ENCODE measurements around the gene OR2M7. TPM values are rescaled to one million over a fixed set of nuclear protein-coding genes. Genes with fewer than 3 reads are reported as not detected.
"Not testable (repeated sequence)": the region's sequence is repeated elsewhere in the genome, so short reads cannot be mapped to it uniquely, and the experiment has no call there.

The OR2M7 gene
- total RNA-seq, result not detected in 2 replicates

- DNase-seq (ENCODE audit: low read depth in 2 of 2), result no peak
Measured at GRCh38 chr1:248324468-248324867, at the start of gene OR2M7. Gene OR2M7 (minus strand): TSS chr1:248324568. CDS start chr1:248324568, 0 bp downstream.

DNA sequence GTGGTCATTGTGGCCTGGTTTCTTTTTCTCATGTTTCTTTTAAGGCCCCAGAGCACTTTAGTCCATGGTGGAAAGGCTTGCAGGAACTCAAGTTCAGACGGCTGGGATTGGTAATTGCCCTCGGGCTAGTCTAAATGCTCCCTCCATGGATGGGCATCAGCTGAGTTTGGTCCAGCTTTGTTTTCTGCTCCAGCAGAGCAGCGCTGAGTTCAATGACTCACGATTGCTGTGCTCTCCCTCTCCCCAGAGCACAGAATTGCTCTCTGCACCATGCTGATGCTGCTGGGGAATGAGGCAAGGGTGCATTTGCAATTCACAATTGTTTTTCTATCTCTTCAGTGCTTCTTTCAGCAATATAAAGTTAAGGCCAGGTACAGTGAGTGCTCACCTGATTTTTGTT lies 49.4 kb upstream of the OR2M7 start:
- no peak for DNase-seq (ENCODE audit: low read depth in 2 of 2)

DNA sequence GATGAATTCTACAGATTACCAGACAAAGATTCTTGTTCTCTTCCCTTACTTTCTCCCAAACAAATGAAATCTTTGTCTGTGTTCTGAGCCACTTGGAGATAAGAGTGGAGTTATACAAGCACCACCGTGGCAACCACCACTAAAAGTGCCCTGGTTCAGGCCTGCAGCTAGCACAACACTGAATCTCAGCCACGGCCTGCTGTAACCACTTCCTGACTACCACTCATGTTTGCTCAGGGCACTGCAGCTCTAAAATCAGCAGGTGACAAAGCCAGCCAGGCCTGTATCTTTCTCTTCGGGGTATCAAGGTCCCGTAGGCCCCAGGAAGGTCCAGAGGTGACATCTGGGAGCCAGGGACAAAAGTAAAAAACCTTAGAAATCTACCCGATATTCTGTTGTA lies 48.0 kb upstream of the OR2M7 start:
- no peak for DNase-seq (ENCODE audit: low read depth in 2 of 2)

DNA sequence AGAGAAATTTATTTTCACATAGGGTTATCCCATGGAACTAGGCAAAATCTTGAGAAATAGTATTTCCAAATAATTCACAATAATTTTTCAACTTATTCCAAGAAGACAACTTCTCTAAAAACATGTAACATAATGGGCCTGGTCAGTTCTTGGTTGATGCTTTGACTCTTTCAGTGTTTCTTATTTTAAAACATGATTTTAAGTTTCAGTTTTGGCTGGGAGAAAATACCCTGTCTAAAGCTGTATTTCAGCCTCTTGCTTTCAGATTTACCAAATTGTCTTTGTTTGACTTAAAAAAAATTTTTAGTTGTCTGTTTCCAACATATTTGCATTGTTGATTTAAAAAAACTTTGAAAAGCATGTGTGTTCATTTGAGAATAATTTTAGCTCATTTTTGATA lies 42.2 kb upstream of the OR2M7 start:
- DNase-seq (ENCODE audit: low read depth in 2 of 2), result no peak

DNA sequence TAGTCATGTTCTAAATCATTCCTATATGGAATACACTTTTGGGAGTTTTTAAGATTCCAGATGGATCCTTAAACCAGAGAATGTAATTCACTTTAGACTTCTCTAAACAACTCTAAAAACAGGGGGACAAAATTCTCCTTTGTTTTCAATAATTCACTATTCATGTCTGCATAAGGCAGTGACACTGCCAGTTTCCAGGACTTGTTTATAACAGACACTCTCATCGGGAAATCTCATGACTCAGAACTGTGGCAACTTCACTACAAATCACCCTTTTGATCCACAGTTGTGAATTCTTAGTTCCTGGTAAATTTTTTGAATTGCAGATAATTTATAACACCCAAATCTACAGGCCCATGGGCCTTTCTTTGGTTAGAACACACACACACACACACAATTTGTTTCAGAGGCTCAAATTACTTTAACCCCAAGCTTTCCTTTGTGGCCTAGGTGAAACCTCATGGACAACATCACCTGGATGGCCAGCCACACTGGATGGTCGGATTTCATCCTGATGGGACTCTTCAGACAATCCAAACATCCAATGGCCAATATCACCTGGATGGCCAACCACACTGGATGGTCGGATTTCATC lies 36.9 kb upstream of the OR2M7 start, which contains the start of gene OR2T4:
OR2T4 (plus strand) TSS at position 545 of the 595 bp plus-strand sequence; CDS start at position 545, 0 bp downstream.
- DNase-seq (ENCODE audit: low read depth in 2 of 2), result no peak

- no peak for DNase-seq (ENCODE audit: low read depth in 2 of 2)
Measured at GRCh38 chr1:248359415-248359814, 35.0 kb upstream of the OR2M7 start.

DNA sequence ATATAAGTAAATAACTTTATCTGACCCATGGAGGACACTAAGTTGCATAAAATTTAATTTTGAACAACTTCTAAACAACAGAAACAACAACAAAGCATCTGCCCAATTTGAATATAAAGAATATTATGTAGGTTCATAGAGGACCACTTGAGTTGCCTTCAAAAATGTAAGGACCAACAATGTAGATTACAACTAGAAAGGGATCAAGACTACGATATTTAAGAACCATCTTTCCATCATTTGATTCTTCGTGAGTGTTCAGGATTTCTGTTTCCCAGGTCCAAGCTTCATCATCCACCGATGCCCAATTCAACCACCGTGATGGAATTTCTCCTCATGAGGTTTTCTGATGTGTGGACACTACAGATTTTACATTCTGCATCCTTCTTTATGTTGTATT lies 24.1 kb upstream of the OR2M7 start, which contains the start of gene OR14C36:
OR14C36 (plus strand) TSS at position 301 of the 400 bp plus-strand sequence; CDS start at position 301, 0 bp downstream.
- DNase-seq (ENCODE audit: low read depth in 2 of 2), result no peak

DNA sequence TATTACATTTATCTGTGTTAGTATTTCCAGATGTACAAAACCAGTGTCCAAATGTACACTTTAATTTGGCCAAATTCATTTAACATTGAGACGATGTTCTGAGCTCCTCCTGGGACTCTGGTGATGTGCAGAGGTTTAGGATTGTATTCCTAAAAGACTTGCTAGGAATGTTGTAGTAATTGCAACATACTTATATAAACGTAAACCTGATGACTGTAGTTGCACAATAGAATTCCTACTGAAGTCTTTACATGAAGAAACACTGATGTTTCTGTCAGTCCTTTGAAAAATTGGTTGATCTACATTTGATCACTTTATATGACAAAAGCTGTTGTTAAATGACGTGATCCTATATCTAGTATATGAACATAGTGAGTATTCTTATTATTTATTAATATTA lies 19.1 kb upstream of the OR2M7 start:
- no peak for DNase-seq (ENCODE audit: low read depth in 2 of 2)

- DNase-seq (ENCODE audit: low read depth in 2 of 2), result no peak
Measured at GRCh38 chr1:248316796-248317195, 7.6 kb downstream of the OR2M7 start.

DNA sequence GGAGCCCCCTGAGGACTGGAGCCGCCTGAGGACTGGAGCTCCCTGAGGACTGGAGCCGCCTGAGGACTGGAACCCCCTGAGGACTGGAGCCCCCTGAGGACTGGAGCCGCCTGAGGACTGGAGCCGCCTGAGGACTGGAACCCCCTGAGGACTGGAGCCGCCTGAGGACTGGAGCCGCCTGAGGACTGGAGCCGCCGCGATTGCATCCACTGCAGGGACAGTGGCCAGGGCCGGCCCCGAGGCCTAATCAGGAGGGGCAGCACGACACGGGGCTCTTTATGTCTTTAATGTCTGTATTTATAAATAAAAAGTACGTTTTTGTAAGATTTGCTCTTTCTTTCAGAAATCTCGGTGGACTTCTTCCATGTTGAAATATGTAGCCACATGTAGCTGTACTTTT lies 17.6 kb downstream of the OR2M7 start:
- not testable (repeated sequence) for DNase-seq (ENCODE audit: low read depth in 2 of 2)

DNA sequence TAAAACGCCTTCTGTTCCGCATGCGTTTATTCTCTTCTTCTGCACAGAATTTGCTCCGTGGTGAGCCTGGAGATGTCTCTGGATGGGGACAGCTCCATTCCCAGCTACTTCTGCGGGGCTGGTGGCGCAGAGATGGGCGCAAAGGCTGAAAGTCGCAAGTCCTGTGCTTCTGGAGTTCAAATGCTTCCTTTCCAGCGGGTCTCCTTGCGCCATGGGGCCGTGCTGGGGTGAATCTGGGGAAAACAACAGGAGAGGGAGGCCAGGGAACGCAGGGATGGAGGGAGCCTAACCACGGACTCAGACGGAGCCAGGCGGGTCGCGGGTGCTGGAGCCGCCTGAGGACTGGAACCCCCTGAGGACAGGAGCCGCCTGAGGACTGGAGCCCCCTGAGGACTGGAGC lies 18.3 kb downstream of the OR2M7 start:
- DNase-seq (ENCODE audit: low read depth in 2 of 2), result no peak

DNA sequence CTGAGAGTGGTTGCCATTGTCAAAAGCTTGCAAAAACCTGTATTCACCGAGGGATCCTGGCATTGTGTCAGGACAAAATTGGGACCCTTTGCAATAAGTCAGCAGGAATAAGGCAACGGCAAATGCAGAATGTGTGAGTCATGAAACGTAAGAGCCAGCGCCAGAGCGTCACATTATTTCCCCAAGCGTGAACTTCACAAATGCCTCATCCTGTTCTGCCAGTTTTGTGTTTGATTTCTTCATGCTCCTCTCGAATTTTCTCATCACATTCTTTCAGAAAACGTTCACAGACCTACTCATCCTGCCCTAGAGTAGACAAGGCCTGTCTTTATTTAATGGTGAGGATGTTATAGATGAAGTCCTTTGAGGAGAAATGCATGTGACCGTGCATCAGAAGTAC lies 18.7 kb downstream of the OR2M7 start:
- DNase-seq (ENCODE audit: low read depth in 2 of 2), result not testable (repeated sequence)

GRCh38 chr1:248303324-248303723 lies 21.0 kb downstream of the OR2M7 start, which contains the start of gene OR2T12:
Gene OR2T12 (minus strand): TSS chr1:248303424. CDS start chr1:248295578, 7,846 bp downstream.
- DNase-seq (ENCODE audit: low read depth in 2 of 2), result no peak

GRCh38 chr1:248288391-248288790 lies 36.0 kb downstream of the OR2M7 start:
- no peak for DNase-seq (ENCODE audit: low read depth in 2 of 2)

GRCh38 chr1:248277876-248278275 lies 46.5 kb downstream of the OR2M7 start, which contains the start of gene OR2T33:
Gene OR2T33 (minus strand): TSS chr1:248277976. CDS start chr1:248273814, 4,162 bp downstream.
- no peak for DNase-seq (ENCODE audit: low read depth in 2 of 2)

Other genes with a start within 250 kb of the OR2M7 start
- gene OR2L13, start 229.4 kb downstream of the OR2M7 start, total RNA-seq, result not detected in 2 replicates
- gene OR2M5, start 179.4 kb downstream of the OR2M7 start, total RNA-seq, result not detected in 2 replicates
- not detected in 2 replicates for gene OR2M2, start 149.7 kb downstream of the OR2M7 start, total RNA-seq
- not detected in 2 replicates for gene OR2M3, start 127.3 kb downstream of the OR2M7 start, total RNA-seq
- gene OR2M4, start 93.2 kb downstream of the OR2M7 start, total RNA-seq, result not detected in 2 replicates
- not detected in 2 replicates for gene OR2T33, start 46.6 kb downstream of the OR2M7 start, total RNA-seq
- not detected in 2 replicates for gene OR2T12, start 21.1 kb downstream of the OR2M7 start, total RNA-seq
- not detected in 2 replicates for gene OR14C36, start 24.2 kb upstream of the OR2M7 start, total RNA-seq
- gene OR2T4, start 37.1 kb upstream of the OR2M7 start, total RNA-seq, result not detected in 2 replicates
- not detected in 2 replicates for gene OR2T6, start 51.2 kb upstream of the OR2M7 start, total RNA-seq
- gene OR2T1, start 78.5 kb upstream of the OR2M7 start, total RNA-seq, result not detected in 2 replicates
- gene OR2T2, start 121.1 kb upstream of the OR2M7 start, total RNA-seq, result not detected in 2 replicates
- gene OR2T3, start 148.8 kb upstream of the OR2M7 start, total RNA-seq, result not detected in 2 replicates
- not detected in 2 replicates for gene OR2T5, start 164.0 kb upstream of the OR2M7 start, total RNA-seq
- not detected in 2 replicates for gene OR2G6, start 183.5 kb upstream of the OR2M7 start, total RNA-seq
- not detected in 2 replicates for gene OR2T29, start 238.2 kb upstream of the OR2M7 start, total RNA-seq